HG03469 (cell line): Measurements from ENCODE around the gene HIVEP2.

Experiments used
- ATAC-seq: cut with Tn5 transposase; IDR thresholded peaks from one replicate; pipeline ENCODE4 v1.9.1; 2021; ENCODE audit warnings: mild to moderate bottlenecking, moderate library complexity, moderate number of reproducible peaks; ENCODE audit not compliant: unreplicated experiment

HIVEP2 gene

DNA sequence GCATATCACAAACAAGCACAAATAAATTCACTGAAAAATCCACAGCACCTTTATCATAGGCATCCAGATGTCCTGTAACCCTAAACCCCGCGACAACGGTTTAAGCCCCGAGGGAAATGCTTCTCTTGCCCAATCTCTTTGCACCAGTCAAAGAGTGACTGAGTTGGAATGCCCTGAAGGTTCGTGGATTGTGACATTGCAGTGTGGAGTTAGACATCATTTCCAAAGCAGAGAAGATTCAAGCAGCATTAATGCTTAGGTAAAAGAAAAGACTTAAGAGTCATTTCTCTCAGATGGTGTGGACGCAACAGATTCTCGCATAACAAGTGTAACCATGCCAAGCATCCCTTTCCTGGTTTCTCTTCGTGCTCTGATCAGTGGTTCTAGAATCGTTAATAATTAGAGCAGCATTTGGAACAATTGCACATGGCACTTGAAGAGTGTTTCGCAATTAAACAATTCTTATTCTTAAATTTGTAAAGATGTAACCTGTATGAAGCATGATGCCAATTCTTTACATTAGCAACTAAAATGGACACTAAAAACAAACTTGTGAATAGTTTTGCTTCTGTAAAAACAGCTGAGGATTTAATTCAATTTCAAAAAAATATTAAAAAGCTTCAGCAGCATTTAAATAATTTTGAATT is 121.6 kb downstream of the HIVEP2 start:
- no peak for ATAC-seq

DNA sequence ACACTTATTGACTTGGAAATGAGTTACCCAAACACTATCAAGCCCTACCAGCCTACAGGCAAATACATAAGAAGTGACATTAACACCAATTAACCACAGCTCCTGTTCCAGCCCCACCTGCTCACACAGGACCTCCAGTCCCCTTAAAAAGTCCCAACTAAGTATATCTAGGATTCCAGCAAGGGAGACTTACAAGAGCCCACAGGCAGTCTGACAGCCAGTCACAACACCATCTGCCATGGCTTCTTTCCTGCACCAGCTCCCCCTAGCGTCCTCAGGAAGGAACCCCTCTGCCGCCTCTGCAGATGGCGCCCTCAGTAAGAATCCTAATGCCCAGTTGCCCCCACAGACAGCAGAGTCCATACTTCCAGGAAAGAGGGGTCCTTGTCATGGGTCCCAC is 122.1 kb downstream of the HIVEP2 start:
- no peak for ATAC-seq

DNA sequence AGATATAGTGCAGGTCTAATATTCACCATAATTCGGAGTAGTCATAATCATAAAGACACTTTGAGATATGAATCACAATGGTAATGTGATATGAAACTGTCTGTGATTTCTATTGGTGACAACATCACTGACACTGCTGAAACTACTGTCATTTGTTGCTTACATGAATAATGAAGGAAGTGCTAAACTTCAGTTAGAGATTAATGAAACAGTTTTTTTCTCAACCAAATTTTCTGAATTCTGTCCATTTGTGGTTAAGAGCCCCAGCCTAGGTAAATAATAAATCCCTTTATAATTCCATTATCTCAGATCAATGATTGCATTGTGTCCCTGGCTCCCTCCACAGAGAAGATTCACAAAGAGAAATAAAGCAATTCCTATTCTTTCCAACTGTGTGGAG is 122.6 kb downstream of the HIVEP2 start:
- ATAC-seq: peak; percentile 75

DNA sequence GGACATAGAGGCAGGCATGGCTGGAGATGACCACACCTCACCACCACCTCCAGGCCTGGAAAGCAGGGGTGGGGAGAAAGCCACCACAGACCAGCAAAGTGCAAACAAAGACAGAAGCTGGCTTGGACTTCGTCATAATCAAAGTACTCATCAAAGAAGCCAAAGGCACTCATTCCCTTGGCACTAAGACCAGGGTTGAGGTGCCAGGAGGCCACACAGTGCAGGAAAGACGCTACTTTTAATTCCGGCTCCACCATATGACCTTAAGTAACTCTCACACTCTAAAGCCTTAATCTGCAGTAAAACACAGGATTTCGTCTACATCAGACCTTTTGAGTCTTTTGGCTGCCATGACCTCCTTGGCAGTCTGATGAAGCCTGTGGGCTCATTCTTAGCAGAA is 123.1 kb downstream of the HIVEP2 start:
- ATAC-seq: no peak

DNA sequence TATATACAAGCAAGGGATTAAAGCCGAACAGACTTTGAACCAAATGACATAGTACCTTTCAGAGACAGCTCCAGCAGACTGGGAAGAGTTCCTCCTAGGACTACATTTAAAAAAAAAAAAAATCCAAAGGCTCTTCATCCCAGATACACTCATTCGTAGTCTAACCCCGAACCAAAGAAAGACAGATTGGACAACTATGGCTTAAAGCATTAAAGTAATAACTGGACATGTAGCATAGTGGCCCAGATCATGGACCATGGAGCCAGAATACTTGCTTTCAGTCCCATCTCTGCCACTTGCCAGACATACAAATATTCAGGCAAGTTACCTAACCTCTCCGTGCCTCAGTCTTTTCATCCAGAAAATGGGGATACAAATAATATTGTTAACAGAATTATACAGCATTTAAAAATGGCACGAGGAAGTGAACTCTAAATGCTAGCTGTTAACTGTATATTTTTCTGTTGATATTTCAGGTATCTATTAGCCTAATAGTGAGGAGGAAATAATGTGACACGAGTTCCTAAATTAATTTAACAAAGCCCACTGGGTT is 123.7 kb downstream of the HIVEP2 start:
- ATAC-seq: no peak

DNA sequence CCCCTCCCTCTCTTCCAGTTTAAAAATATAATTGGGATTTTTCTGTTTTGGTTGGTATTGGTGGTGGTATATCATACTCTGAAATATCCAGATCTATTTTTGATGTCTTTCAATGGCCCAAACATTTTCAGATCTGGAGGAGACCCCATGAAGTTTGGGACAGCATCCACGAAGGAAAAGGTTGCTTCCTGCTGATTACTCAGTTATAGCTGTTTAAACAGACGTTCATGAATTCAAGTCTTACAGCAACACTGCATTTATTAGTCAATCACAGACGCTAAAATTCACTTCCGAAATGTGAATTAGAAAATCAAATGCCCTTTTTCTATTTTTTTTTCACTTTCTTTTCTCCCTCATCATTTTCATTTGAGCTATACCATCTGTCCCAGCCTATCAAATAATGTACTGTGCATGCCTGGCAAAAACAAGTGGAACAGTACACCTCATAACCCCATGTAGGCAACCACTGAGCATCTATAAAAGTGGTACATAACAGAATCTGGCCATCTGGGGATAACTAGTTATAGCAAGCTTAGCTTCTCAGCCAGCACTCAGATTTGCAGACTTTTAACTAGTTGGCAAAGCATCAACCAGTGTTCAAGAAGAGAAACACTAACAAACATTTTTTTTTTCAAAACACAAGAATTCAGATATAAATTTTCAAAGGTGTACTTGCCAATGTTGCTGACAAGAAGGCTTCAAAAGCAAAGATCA is 124.5 kb downstream of the HIVEP2 start:
- no peak for ATAC-seq

DNA sequence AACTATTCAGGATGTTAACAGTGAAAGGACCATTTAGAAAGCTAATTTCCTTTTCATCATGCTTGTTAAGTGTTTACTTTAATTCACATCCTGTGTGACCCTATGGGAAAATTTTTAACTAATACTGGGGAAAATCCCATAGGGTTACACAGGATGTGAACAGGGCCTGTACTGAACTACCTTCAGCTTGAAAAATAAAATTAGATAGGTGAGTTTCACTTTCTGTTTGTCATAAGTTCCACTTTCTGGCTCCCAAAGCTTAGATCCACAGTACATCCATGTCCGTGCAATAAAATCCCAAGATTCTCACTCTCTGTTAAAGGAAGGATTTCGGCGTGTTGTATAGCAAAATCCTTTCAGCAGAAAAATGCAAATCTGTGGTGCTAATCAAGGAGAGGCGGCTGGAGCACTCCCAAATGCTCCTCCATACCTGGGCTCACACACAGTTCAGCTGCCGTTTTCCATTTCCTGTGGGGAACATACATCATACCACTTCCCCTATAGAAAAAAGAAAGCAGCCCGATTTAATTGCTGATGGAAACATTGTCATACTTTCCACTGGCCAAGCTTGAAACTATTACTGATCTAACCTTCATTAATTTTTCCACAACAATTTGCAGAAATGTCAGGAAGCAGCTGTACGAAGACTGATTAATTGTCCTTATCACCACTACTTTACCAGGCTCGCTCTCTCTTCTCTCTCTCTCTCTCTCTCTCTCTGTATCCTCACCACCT is 125.2 kb downstream of the HIVEP2 start:
- ATAC-seq: peak; percentile 51

DNA sequence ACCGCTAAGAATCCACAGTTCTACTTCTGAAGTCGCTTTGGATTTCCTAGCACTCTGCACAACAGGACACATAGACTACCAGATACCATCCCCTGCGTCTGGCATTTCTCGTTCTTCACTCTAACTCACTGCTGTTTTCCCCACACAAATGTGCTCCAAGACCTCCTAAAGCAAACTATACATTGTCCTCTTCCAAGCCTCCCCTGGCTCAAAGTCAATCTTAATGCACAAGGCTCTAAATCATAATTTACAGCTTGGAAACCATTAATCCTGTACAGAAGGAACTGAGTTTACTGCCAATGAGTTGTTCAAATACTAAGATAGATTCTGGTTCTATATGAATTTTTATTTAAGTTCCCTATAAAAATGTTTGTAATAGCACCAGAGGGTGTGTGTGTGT is 128.5 kb downstream of the HIVEP2 start:
- ATAC-seq: no peak

DNA sequence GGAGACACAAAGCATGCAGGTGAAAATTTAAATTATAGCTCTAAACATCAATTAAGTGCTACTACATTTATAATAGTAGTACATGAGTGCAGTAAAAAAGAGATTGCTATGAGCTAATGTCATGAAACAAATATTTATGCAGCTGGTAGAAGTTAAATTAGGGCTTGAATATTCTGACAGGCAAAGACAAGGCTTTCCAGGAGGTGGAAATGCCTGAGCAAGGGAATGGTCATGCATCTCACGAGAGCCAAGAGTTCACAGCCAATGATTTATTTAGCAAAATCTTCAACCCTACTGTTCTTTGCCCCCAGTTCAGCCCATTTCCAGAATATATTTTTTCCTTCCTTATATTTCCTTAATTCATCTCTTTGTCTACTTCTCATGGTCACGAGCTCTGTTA is 128.9 kb downstream of the HIVEP2 start:
- no peak for ATAC-seq

DNA sequence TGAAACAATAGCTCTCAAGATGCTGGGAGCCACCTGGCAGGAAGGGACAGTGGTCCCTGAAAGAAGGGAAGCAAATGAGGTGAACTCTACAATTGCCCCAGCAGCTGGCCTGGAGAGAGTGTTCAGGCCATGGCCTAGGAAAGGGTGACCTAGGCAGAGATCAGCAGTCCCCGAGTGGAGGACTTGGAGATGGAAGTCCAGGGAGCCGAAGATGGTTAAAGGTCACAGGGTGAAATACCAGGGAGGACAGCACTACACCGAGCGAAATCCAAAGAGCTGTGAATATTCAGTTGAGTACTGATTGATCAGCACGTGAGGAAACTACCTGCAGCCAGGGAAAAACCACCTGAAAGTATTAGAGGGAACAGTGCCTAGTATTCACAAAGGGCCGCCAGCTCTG is 133.1 kb downstream of the HIVEP2 start:
- no peak for ATAC-seq

DNA sequence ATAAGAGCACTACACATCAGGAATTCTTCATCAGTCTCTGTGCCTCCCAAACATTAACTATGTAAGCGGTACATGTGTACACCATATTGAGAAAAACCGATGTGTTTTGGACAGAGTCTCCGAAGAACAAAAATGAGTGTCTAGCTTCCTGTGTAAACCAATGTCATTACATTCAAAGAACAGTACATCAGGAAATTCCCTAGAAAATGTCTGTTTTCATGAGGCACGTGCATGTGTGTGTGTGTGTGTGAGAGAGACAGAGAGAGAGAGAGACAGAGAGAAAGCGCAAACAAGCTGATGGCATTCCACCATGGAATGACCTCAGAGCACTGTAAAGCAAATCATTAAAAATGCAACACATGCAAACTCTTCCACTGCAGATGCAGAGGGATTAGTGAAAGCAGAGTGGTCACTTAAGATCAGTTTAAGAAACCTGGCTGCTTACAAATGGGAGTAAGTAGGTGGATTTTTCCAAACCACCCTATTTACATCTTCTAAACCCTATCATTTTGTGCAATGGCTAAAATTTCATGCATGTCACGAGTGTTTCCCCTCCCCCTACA is 133.9 kb downstream of the HIVEP2 start:
- ATAC-seq: no peak

DNA sequence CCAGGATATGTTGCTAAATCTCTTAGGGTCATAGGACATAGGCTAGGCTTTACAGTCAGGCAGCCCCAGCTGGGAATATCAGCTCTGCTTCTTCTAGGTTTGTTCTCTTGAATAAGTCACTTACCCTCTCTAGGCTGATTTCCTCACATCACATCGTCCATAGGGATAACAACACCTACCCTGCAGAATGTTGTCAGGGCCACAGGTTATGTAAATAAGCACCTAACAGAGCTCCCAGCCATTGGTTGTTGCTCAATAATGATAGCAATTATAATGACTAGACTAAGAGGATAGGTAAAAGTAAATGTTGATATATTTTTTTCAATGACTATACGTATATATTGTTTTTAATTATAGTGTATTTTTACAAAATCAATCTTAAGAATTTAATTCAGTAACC is 135.0 kb downstream of the HIVEP2 start:
- ATAC-seq: no peak

DNA sequence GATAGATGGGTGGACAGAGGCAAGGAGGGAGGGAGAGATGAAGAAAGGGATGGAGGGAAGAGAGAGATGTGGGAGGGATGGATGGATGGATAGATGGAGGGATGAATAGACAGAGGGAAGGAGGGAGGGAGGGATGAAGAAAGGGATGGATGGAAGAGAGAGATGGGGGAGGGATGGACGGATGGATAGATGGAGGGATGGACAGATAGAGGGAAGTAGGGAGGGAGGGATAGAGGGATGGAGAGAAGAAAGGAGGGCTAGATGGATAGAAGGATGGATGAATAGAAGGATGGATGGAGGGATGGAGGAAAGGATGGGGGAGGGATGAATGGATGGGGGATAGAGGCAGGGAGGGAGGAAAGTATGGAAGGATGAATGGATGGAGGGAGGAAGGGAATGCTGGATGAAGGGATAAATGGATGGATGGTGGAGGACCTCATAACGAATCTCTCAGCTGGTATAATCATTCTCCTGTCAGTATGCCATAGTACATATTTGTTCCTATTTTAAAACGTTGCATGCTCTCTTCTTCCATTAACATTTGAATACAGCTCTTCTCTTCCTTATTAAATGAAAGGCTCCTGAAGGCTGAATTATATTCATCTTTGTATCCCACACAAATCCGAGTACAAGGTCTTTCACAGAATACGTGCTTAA is 136.4 kb downstream of the HIVEP2 start:
- no peak for ATAC-seq

DNA sequence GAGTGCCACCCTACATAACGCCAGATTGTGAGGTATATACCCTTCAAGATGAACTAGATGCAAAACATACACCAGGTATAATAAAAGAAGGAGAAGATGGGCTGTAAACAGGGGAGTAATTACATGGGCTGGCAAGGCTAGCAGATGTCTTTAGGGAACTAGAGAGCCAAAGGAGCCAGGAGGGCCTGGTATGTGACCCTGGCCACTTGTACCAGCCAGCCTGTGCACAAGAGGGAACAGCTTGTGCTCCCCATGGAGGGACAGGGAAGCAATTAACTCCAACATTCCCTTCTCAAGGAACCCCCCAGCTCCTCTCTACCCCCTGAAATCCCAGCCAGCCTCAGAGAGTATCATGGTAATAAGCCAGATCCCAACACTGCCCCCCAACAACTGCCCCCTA is 139.9 kb downstream of the HIVEP2 start:
- ATAC-seq: no peak

DNA sequence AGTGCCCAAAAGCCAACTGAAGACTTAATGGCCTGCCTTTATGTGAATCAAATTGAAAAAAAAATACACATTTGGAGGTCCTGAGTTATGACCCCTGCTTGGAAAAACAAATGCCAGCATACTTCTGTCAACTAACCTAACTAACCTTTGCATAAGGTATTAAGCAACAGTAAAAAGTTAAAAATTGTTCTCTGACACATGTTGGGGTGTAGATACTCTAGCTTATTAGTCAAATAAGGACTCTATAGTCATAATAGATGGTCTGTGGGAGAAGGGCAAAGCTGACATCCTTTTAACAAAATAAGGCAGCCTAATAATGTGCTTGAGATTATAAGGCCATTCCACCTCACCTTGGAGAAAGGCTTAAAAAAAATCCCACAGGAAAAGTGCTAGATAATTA is 140.5 kb downstream of the HIVEP2 start:
- no peak for ATAC-seq

DNA sequence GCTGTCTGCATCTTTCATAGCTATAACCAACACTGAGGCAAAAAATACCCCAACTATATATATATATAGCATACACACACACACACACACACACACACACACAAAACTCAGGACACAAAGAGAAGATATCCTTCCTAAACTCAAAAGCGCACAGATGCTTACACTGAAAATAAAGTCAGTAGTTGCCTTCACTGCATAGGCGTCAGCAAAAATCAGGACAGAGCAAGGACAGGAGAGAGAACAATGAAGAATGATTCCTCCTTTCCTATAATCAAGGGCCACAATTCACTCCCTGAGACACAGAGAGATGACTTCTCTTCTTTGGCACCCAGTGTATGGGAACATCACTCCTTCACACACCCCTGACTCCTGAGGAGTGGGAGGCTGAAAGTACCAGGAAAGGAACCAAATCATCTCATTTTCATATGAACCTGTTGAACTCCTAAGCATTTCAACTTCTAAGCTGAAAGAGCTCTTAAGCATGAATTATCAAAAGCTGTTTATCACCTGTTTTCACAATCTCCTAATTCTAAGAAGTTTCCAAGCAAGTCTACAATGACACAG is 141.4 kb downstream of the HIVEP2 start:
- ATAC-seq: no peak

DNA sequence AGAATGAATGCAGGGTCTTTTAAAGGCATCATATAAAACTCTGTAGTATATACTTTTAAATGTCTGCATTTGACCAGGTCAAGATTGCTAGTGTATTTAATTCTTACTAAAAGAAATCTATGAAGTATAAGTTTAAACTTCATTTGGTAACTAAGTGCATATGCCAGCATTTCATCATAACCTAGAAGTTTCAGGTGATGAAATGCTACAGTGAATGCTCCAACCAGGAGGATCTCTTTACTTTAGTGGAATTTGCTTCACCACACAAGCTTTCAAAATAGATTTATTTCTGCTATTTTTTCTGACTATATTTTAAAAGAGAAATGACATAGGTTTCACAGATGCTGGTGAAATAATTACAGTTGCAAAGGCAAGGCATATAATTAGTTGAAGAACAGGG is 141.9 kb downstream of the HIVEP2 start:
- ATAC-seq: no peak

DNA sequence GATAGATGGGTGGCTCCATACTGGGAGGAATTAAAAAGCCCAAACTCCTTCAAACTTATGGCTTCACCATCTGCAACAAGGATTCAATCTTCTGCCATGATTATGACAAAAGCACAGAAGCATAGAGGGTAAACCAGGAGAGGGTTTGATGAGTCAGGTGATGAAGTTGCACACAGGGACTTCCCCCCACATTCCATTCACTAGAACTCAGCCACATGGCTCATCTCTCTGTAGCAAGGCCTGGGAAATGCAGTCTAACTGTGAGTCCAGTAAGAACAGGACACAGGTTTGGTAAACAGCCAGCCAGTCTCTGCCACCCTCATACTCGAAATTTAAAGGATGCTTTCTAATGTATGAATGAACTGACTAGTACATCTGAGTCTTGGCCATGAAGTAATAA is 142.9 kb downstream of the HIVEP2 start:
- ATAC-seq: no peak

DNA sequence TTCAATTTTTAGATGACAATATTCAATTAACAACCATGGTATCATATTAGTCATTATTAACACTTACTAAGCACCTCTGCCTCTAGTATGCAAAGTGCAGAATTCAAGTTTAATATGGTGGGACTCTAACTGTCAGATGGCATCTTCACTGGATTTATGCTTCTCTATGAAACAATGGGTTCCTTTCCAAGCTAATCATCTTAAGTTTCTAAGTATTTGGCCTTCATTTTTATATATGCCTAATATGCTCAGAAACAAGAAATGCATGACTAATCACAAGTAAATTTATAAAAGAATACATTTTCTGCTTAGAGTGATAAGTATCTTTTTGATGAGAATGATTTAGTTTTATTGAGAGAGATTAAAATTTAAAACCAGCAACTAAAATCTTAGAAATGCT is 144.7 kb downstream of the HIVEP2 start:
- no peak for ATAC-seq

DNA sequence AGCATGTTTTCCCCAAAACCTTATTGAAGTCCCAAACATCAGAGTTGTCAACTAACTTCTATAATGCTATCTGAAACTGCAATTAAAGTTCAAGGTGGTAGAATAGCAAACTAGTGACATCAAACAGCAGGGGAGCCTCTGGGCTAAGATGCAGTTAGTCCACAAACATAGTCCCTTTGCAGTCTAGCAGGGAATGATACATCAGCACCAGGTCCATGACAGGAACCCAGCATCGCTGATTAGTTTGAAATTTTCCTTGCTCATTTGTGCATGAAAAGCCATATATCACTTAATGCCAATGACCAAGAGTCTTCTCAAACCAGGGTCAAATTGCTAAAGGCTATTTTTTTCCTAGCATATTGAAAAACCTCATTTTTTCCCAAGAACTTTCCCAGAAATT is 145.3 kb downstream of the HIVEP2 start:
- no peak for ATAC-seq

DNA sequence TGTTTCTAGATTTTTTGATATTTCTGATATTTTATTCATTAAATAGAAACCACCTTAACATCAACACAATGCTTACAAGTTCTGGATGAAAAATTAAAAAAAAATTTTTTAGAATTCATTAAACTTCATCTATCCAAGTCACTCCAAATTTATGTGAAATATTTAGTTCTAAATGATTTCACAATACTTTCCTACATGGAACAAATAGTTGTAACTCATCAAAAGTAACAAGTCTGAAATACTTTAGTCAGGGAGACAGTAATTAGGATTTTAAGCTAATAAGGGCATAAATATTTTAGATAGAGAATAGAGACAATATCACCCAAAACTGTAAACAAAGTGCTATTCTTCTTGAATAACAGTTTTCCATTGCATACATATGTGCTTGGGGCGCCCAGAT is 147.8 kb downstream of the HIVEP2 start:
- no peak for ATAC-seq
